CD8-positive, alpha-beta memory T cell (primary cell): ENCODE data around the gene EPB41L3. TPM values are rescaled to one million over a fixed set of nuclear protein-coding genes. Genes with fewer than 3 reads are reported as not detected.

ENCODE experiments used
- CTCF ChIA-PET: fragments of 350-600 bp; sonication (Branson Sonifier 250); formaldehyde crosslinking; loops from one replicate; lab custom pipeline; 2021; ENCODE audit warnings: antibody characterized with exemption; lab: Charles Lee
- POLR2A ChIA-PET: fragments of 350-600 bp; sonication (Branson Sonifier 250); formaldehyde crosslinking; loops from one replicate; lab custom pipeline; 2021; ENCODE audit warnings: antibody characterized with exemption; lab: Charles Lee
- DNase-seq, 5 donors: peaks; one replicate each; pipeline versions ENCODE4 v3.0.0 to v3.0.0-alpha.2; 2020 to 2022; ENCODE audit warnings: mixed read lengths in 1 of 5
- H3K27ac ChIP-seq: one replicate; pipeline ENCODE4 v1.7.0; 2013; ENCODE audit warnings: low read depth, mild to moderate bottlenecking, low read length, moderate library complexity
- H3K27me3 ChIP-seq: 2 replicates; pipeline ENCODE4 v1.7.0; 2013; ENCODE audit warnings: low read length, mild to moderate bottlenecking; ENCODE audit not compliant: insufficient read depth, poor library complexity, severe bottlenecking
- H3K36me3 ChIP-seq: 2 replicates; pipeline ENCODE4 v1.7.0; 2013; ENCODE audit warnings: mild to moderate bottlenecking, low read length, moderate library complexity; ENCODE audit not compliant: insufficient read depth
- H3K4me1 ChIP-seq: 2 replicates; pipeline ENCODE4 v1.7.0; 2013; ENCODE audit warnings: mild to moderate bottlenecking, low read length, moderate library complexity; ENCODE audit not compliant: insufficient read depth
- H3K4me3 ChIP-seq: 2 replicates; pipeline ENCODE4 v1.7.0; 2013; ENCODE audit warnings: mild to moderate bottlenecking, low read length
- H3K9me3 ChIP-seq: 2 replicates; pipeline ENCODE4 v1.7.0; 2013; ENCODE audit warnings: mild to moderate bottlenecking, low read length
- H3K27ac Mint-ChIP-seq, 8 donors: one replicate each; pipeline ENCODE4 v1.8.0; 2020 to 2021; ENCODE audit warnings: mixed read lengths in 8 of 8, mild to moderate bottlenecking in 6 of 8, inconsistent platforms in 3 of 8, moderate library complexity in 3 of 8
- H3K27me3 Mint-ChIP-seq, 2 donors: one replicate each; pipeline ENCODE4 v1.8.0; 2020 to 2021; ENCODE audit warnings: mixed read lengths in 2 of 2, mild to moderate bottlenecking in 1 of 2, moderate library complexity in 1 of 2
- H3K36me3 Mint-ChIP-seq, 3 donors: one replicate each; pipeline ENCODE4 v1.8.0; 2020 to 2021; ENCODE audit warnings: mixed read lengths in 3 of 3, inconsistent platforms in 1 of 3, mild to moderate bottlenecking in 1 of 3
- H3K4me1 Mint-ChIP-seq, 3 donors: one replicate each; pipeline ENCODE4 v1.8.0; 2020 to 2021; ENCODE audit warnings: mixed read lengths in 3 of 3, inconsistent platforms in 1 of 3, mild to moderate bottlenecking in 1 of 3
- H3K4me3 Mint-ChIP-seq, 7 donors: one replicate each; pipeline ENCODE4 v1.8.0; 2020 to 2021; ENCODE audit warnings: mixed read lengths in 7 of 7, mild to moderate bottlenecking in 6 of 7, moderate library complexity in 4 of 7, inconsistent platforms in 2 of 7
- H3K9me3 Mint-ChIP-seq, 5 donors: one replicate each; pipeline ENCODE4 v1.8.0; 2020 to 2022; ENCODE audit warnings: mixed read lengths in 5 of 5, mild to moderate bottlenecking in 3 of 5, moderate library complexity in 2 of 5, inconsistent platforms in 1 of 5
- polyA plus RNA-seq: library from polyadenylated mRNA; unstranded; fragments of 300-500 nt; fragmentation: Illumina TruSeq; gene quantifications from one replicate; pipeline ENCODE4 v1.2.3, GENCODE V29; 2021
- total RNA-seq, 2 experiments: library from RNA; stranded (reverse); gene quantifications; one replicate each; pipeline ENCODE4 v1.2.3, GENCODE V29; 2021

EPB41L3 gene
- total and polyA plus RNA-seq, 3 experiments from 2014 or later = 1.2 to 1.8 TPM; not detected in 1

DNA sequence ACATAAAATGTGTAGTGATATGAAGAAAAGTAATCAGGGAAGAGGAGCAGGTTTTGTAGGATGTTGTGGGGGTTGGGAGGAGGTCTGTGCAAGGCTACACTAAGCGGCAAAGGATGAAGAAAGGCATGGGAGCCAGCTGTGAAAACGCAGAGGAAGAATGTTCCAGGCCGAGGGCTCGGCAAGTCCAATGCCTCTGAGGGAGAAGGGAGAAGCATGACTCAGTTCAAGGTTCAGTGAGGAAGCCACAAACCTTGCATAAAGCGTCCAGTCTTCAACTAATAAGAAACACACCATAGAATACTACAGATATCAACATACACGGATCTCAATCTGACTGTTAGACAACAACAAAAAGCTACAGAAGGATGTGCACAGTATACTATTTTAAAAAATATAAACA, 16.2 kb downstream of the EPB41L3 start:
- Histone ChIP-seq H3K9me3 (no peaks in the 10 kb centered on the region), H3K27me3 (no peaks in the 10 kb centered on the region), H3K4me1 (no peaks in the 10 kb centered on the region), H3K36me3 (no peaks in the 10 kb centered on the region), H3K4me3 (no peak overlapping the region), H3K27ac (no peak overlapping the region)
- Mint-ChIP-seq H3K9me3 (no peaks in the 10 kb centered on the region), H3K27me3 (peaks cover 0 to 3% of the 10 kb centered on the region in 2 donors), H3K4me3 (no peak overlapping the region), H3K4me1 (no peaks in the 10 kb centered on the region), H3K27ac (no peak overlapping the region), H3K36me3 (no peaks in the 10 kb centered on the region)
- CTCF ChIA-PET = no interaction called here
- POLR2A ChIA-PET = no interaction called here
- no peak for DNase-seq

DNA sequence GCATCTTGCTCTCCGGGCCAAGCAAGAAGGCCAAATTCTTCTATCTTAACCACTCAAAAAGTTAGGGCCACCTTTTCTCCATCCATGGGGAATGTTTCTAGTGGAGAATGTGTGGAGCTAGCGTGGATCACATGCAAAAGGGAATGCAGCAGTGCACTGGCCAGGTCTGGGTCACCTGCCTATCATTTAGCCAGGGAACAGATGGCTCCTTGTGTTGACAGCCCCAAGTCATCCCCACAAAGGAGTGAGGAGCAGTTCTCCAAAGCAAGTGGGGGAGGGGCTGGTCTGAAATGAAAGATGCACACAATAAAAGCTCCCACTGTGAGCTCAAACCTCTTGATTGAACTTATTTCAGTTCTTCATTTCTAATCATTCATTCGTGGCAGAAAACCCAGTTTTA, 19.1 kb downstream of the EPB41L3 start:
- ChIA-PET POLR2A (no interaction called here), CTCF (no interaction called here)
- DNase-seq = no peak
- no peaks in the 10 kb centered on the region for H3K9me3 ChIP-seq
- no peak overlapping the region for H3K27ac ChIP-seq
- H3K4me1 ChIP-seq = no peaks in the 10 kb centered on the region
- peaks cover 0 to 5% of the 10 kb centered on the region in 2 donors for H3K27me3 Mint-ChIP-seq
- H3K4me3 ChIP-seq = no peak overlapping the region
- H3K4me1 Mint-ChIP-seq = no peaks in the 10 kb centered on the region
- no peak overlapping the region for H3K27ac Mint-ChIP-seq
- no peaks in the 10 kb centered on the region for H3K9me3 Mint-ChIP-seq
- H3K36me3 ChIP-seq = no peaks in the 10 kb centered on the region
- H3K4me3 Mint-ChIP-seq = no peak overlapping the region
- no peaks in the 10 kb centered on the region for H3K27me3 ChIP-seq
- no peaks in the 10 kb centered on the region for H3K36me3 Mint-ChIP-seq

DNA sequence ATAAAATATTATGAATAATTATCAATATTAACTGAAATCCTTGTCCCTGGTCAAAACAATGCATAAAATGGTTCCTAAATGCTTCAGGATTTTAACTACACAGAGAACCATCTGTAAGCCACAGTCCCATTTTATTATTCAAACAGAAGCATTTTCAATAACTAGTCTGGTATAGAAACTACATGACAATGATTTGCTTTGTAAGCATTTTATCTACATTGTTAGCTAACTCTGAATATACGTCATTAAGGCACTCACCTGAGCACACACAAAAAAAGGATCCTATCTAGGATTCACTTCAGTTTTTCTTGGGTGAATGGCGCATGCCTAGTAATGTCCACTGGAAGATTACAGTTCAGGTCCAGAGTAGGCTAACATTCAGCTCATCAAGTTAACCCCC, 22.8 kb downstream of the EPB41L3 start:
- H3K27ac Mint-ChIP-seq = no peak overlapping the region

DNA sequence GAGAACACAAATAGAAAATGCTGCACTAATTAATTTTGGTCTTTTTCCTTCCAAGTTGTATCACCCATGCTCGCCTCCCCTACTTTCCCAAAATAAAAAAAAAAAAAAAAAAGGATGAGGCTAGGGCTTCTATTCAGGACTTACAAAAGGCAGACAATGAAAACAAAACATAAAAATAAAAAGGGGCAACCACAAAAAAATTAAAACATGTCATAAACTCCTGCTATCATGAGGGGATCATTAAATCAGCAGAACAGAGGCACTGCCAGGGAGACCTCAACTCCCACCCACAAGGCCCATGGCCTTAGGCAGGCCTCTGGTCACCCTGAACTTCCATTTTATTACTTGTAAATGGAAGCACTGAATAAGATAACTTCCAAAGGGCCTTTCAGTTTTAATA, 23.3 kb downstream of the EPB41L3 start:
- H3K27me3 ChIP-seq = no peaks in the 10 kb centered on the region
- H3K36me3 ChIP-seq = no peaks in the 10 kb centered on the region
- H3K9me3 ChIP-seq = no peaks in the 10 kb centered on the region
- no peak for DNase-seq
- POLR2A ChIA-PET = no interaction called here
- H3K4me1 Mint-ChIP-seq = peaks cover 0 to 1% (median under 1%) of the 10 kb centered on the region in 3 donors
- CTCF ChIA-PET = no interaction called here
- no peaks in the 10 kb centered on the region for H3K36me3 Mint-ChIP-seq
- no peaks in the 10 kb centered on the region for H3K9me3 Mint-ChIP-seq
- peaks cover 5% of the 10 kb centered on the region in 2 donors for H3K27me3 Mint-ChIP-seq
- no peaks in the 10 kb centered on the region for H3K4me1 ChIP-seq
- no peak overlapping the region for H3K4me3 ChIP-seq
- no peak overlapping the region for H3K27ac Mint-ChIP-seq
- no peak overlapping the region for H3K27ac ChIP-seq
- H3K4me3 Mint-ChIP-seq = no peak overlapping the region

More for the DNA sequence above, 22.8 kb downstream of the EPB41L3 start:
- Histone ChIP-seq H3K27ac (no peak overlapping the region), H3K4me1 (no peaks in the 10 kb centered on the region), H3K4me3 (no peak overlapping the region), H3K36me3 (no peaks in the 10 kb centered on the region), H3K9me3 (no peaks in the 10 kb centered on the region), H3K27me3 (no peaks in the 10 kb centered on the region)
- Mint-ChIP-seq H3K9me3 (no peaks in the 10 kb centered on the region), H3K27me3 (peaks cover 5% of the 10 kb centered on the region in 2 donors), H3K36me3 (no peaks in the 10 kb centered on the region), H3K4me3 (no peak overlapping the region), H3K4me1 (no peaks in the 10 kb centered on the region)
- POLR2A ChIA-PET = no interaction called here
- DNase-seq = no peak
- CTCF ChIA-PET = no interaction called here

DNA sequence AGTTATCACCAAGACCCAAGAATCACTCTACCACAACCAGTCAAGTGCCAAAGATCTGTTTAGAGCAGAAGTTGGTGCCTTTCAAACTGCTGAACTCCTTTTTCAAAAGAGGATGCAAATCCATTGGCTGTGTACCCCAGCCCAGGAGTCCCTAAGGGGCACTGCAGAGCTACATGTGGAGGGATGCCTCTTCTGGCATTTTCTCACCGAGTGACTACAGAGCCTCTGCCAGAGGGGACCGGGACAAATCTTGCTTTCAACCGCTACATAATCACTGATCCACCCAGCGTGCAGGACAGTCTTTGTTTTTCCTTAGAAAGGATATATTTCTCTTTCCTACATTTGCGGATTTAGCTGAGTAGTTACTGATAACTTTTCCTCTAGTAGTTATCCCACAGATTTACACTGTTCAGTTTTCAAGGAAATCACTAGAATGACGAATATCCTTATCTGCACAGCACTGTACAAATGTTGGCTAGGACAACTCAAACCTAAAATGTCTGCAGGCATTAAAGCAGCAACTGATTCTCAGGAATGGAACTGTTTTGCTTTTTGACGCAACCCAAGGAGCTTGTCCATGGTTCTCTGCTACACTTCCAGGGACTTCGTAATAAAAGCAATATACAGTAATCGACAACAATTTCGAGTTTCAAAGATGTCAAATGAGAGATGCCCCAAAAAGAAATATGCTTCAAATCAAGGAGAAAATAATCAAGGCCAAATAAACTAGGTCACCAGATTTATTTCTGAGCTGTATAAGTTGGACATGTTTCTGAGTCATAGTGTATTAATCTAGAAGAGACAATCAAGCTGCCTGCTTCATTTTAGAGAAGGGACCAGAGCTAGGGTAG, 24.1 kb downstream of the EPB41L3 start:
- Mint-ChIP-seq H3K27ac (no peak overlapping the region), H3K9me3 (no peaks in the 10 kb centered on the region), H3K4me3 (no peak overlapping the region), H3K36me3 (no peaks in the 10 kb centered on the region), H3K4me1 (peaks cover 0 to 5% (median 1%) of the 10 kb centered on the region in 3 donors), H3K27me3 (peaks cover 5 to 6% of the 10 kb centered on the region in 2 donors)
- H3K4me3 ChIP-seq = no peak overlapping the region
- POLR2A ChIA-PET = no interaction called here
- H3K27ac ChIP-seq = no peak overlapping the region
- no peaks in the 10 kb centered on the region for H3K9me3 ChIP-seq
- no peaks in the 10 kb centered on the region for H3K36me3 ChIP-seq
- DNase-seq = no peak
- no peaks in the 10 kb centered on the region for H3K4me1 ChIP-seq
- CTCF ChIA-PET = no interaction called here
- no peaks in the 10 kb centered on the region for H3K27me3 ChIP-seq

DNA sequence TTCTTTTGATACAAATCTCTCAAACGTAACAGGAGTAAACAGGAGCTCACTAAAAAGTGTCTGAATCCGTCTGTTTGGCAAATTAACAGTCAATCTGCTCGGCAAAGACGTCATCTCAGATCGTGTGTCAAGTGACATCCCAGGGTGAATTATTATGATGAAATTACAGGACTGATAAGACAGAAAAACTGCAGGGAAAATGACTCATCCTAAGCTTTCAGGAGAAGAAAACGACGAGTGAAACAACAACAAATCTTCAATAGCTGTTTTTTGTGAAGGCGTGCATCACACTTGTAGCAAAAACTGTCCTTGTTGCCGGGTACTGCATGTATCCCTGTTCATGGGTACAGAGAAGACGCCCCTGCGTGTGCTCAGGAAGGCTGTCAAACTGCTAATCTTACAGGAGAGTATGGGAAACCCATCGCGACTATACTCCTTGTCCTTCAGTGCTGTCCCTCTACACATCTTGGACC, 24.9 kb downstream of the EPB41L3 start:
- ChIA-PET CTCF (no interaction called here), POLR2A (no interaction called here)
- no peaks in the 10 kb centered on the region for H3K9me3 Mint-ChIP-seq
- H3K4me1 Mint-ChIP-seq = peaks cover 0 to 5% (median 1%) of the 10 kb centered on the region in 3 donors
- Histone ChIP-seq H3K4me3 (no peak overlapping the region), H3K36me3 (no peaks in the 10 kb centered on the region), H3K9me3 (no peaks in the 10 kb centered on the region), H3K4me1 (no peaks in the 10 kb centered on the region), H3K27me3 (no peaks in the 10 kb centered on the region), H3K27ac (no peak overlapping the region)
- no peaks in the 10 kb centered on the region for H3K36me3 Mint-ChIP-seq
- H3K4me3 Mint-ChIP-seq = no peak overlapping the region
- DNase-seq = no peak
- no peak overlapping the region for H3K27ac Mint-ChIP-seq
- peaks cover 5 to 6% of the 10 kb centered on the region in 2 donors for H3K27me3 Mint-ChIP-seq

DNA sequence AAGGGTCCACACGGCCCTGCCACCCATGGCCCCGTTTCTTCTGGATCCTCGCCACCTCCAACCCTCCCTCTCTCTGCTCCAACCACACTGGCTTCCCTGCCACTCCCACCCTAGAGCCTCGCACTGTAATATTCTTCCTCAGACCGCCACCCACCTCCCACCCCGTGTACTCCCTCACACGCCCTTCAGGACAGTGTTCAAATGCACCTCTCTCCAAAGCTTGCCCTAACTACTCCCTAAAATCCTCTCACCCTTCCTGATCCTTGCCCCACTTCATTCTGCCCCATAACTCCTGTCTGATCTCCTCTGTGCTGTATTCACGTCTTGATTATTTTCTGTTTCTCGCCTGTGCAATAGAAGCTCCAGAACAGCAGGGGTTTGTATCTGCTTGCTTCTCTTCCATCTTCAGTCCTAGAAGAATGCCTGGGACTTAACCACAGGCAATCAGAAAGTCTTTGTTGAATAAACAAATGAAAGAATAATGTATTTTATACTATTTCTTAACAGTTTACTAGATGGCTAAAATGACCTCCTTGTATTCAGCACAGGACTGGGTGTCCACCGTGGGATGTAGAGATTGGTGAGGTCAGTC, 25.5 kb downstream of the EPB41L3 start:
- Mint-ChIP-seq H3K27ac (no peak overlapping the region), H3K36me3 (no peaks in the 10 kb centered on the region), H3K4me1 (peaks cover 0 to 5% (median 1%) of the 10 kb centered on the region in 3 donors), H3K9me3 (no peaks in the 10 kb centered on the region), H3K27me3 (peaks cover 5 to 6% of the 10 kb centered on the region in 2 donors), H3K4me3 (no peak overlapping the region)
- ChIA-PET POLR2A (no interaction called here), CTCF (no interaction called here)
- no peaks in the 10 kb centered on the region for H3K9me3 ChIP-seq
- no peak overlapping the region for H3K27ac ChIP-seq
- no peak for DNase-seq
- H3K4me1 ChIP-seq = no peaks in the 10 kb centered on the region
- H3K27me3 ChIP-seq = no peaks in the 10 kb centered on the region
- H3K4me3 ChIP-seq = no peak overlapping the region
- no peaks in the 10 kb centered on the region for H3K36me3 ChIP-seq

DNA sequence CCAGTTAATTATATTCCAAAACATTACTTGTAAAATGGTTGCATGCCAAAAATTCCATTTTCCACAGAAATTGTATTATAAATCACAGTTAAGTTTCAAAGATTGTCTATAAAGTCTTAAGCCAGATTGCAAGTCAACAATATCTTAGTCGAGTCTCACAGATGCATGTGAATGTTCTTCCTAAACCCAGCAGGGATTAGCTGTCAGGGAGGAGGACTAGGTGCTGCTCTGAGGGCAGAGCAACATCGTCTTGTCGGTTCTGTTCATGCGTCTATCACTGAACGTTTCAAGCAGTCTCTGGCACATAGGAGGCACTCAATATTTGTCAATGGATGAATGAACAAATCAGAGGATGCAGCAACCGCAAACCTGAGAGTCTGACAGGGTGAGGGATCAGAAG, 27.0 kb downstream of the EPB41L3 start:
- H3K27ac ChIP-seq = no peak overlapping the region
- CTCF ChIA-PET = no interaction called here
- no peaks in the 10 kb centered on the region for H3K9me3 ChIP-seq
- H3K4me1 ChIP-seq = no peaks in the 10 kb centered on the region
- no peak overlapping the region for H3K4me3 ChIP-seq
- no peaks in the 10 kb centered on the region for H3K36me3 ChIP-seq
- POLR2A ChIA-PET = no interaction called here
- no peaks in the 10 kb centered on the region for H3K9me3 Mint-ChIP-seq
- H3K4me3 Mint-ChIP-seq = no peak overlapping the region
- no peaks in the 10 kb centered on the region for H3K36me3 Mint-ChIP-seq
- H3K27ac Mint-ChIP-seq = no peak overlapping the region
- peaks cover 0 to 5% (median 1%) of the 10 kb centered on the region in 3 donors for H3K4me1 Mint-ChIP-seq
- H3K27me3 Mint-ChIP-seq = peaks cover 5 to 9% of the 10 kb centered on the region in 2 donors
- H3K27me3 ChIP-seq = no peaks in the 10 kb centered on the region
- no peak for DNase-seq
